HUES48 (cell line): ENCODE results near the gene ANKMY1.
A peak's percentile ranks its signal among the peaks of the same experiment; 100 is the strongest.

Experiments
- H3K27ac ChIP-seq: one replicate; pipeline ENCODE4 v1.7.0; 2013; ENCODE audit warnings: low read depth, low read length, inconsistent platforms
- H3K27me3 ChIP-seq: 2 replicates; pipeline ENCODE4 v1.6.1; 2013; ENCODE audit warnings: mild to moderate bottlenecking, low read length; ENCODE audit not compliant: control insufficient read depth, insufficient read depth
- H3K36me3 ChIP-seq: 2 replicates; pipeline ENCODE4 v1.6.1; 2013; ENCODE audit warnings: low read length; ENCODE audit not compliant: control insufficient read depth, insufficient read depth
- H3K4me1 ChIP-seq: 2 replicates; pipeline ENCODE4 v1.6.1; 2013; ENCODE audit warnings: mild to moderate bottlenecking, low read length; ENCODE audit not compliant: control insufficient read depth, insufficient read depth
- H3K4me3 ChIP-seq: 2 replicates; pipeline ENCODE4 v1.5.1; 2013; ENCODE audit warnings: mild to moderate bottlenecking, low read depth, low read length
- H3K9ac ChIP-seq: 2 replicates; pipeline ENCODE4 v1.6.1; 2013; ENCODE audit warnings: mild to moderate bottlenecking, low read depth, low read length, moderate library complexity
- H3K9me3 ChIP-seq: 2 replicates; pipeline ENCODE4 v1.6.1; 2013; ENCODE audit warnings: low read length; ENCODE audit not compliant: control insufficient read depth, insufficient read depth

Gene ANKMY1

DNA sequence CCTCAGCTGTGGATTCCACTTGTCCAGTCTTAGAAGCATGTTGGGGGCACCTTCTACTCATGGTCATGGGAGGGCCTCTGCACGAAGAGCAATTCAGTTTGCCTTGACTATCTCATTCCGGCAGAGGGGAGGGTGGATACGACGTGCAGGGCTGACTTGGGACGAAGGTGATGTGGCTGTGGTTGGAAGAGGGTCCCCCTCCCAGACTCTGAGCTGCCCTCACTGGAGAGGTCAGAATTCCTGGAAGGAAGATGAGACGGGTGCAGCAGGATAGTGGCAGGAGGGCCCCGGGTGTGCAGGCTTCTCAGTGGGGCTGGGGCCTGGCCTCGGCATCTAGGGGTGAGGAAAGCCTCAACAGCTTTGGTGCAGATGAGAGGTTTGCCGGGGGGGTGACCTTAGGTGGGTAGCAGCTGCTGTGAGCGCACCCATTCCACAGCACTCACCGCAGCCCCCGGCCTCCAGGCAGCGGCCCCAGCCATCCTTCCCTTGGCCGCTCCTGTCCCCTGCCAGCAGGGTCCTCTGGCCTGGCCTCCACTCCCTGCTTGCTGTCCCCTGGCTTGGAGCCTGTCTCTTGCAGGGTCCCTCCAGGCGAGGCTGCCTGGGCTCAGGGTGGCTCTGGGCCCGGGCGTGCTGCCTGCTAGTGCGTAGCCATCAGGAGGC, 13.7 kb upstream of the ANKMY1 start:
- no peaks in the 10 kb centered on the region for H3K9me3 ChIP-seq
- H3K27me3 ChIP-seq, result peaks cover 31% of the 10 kb centered on the region
- no peak overlapping the region for H3K4me3 ChIP-seq
- H3K9ac ChIP-seq, result no peak overlapping the region
- no peaks in the 10 kb centered on the region for H3K36me3 ChIP-seq
- no peak overlapping the region for H3K27ac ChIP-seq
- H3K4me1 ChIP-seq, result no peaks in the 10 kb centered on the region; the same call in 1 of the 2 replicates

DNA sequence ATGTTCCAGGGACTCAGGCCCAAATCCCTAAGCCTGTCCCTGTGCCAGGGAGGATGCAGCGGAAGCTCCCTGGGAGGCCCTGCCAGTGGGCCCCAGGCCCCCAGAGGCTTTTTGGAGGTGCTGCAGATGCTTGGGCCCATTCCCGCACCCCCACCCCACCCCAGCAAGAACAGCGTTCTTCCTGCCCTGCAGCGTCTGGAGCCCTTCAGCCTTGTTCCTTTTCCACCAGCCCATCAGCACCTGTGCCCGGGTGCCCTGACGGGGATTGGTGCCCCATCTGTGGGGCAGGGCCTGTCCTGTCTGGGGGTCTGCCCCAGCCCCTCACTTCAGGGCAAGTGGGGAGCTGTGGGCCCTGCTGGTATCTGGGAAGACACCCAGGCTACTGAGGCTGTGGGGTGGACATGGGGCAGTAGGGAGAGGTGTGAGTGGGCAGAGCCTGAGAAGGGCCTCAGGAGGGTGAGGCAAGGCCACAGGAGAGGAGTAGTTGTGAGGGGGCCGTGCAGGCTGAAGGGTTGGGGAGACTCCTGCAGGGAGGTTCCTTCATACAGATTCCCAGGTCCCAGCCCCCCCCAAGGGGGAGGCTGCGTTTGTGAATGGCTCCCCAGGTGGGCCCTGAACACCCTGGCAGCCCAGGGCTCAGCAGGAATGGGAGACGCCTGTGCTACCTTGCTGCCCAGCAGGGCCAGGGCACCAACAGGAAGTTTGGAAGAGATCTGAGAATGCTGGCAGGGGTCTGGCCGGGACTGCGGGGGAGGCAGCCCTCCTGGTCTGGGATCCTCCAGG, 12.9 kb upstream of the ANKMY1 start:
- H3K4me3 ChIP-seq, result no peak overlapping the region
- H3K27ac ChIP-seq, result no peak overlapping the region
- peaks cover 5% of the 10 kb centered on the region for H3K4me1 ChIP-seq
- H3K36me3 ChIP-seq, result no peaks in the 10 kb centered on the region
- H3K9ac ChIP-seq, result no peak overlapping the region
- no peaks in the 10 kb centered on the region for H3K9me3 ChIP-seq
- peaks cover 31% of the 10 kb centered on the region for H3K27me3 ChIP-seq

DNA sequence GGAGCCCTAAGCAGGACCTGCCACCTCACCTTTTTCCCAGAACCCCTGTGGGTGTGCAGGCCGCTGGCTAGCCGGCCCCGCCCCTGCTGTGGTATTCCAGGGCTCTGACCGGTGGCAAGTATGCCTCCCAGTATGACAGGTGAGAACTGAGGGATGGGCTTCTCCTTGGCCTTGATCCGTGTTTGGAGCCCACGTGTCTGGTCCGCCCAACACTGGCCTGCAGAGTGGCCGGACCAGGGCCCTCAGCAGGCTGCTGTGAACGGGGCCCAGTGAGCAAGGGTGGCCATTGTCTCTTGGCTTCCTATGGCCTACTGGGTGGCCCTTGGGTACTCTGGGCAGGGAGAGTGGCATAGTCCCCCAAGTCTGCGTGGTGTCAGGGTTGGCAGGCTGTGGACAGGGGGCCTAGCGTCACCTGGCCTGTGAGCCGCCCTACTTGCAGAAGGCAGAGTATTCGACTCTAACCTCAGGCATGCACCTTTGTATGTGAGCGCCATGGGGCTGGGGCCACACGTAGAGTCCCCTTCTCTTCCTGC, 12.3 kb upstream of the ANKMY1 start:
- Histone ChIP-seq H3K4me1 (peaks cover 6% of the 10 kb centered on the region), H3K9ac (no peak overlapping the region), H3K27me3 (peaks cover 31% of the 10 kb centered on the region), H3K4me3 (no peak overlapping the region), H3K36me3 (no peaks in the 10 kb centered on the region), H3K27ac (no peak overlapping the region), H3K9me3 (no peaks in the 10 kb centered on the region)

- Histone ChIP-seq H3K9ac (no peak overlapping the region), H3K27me3 (peaks cover 31% of the 10 kb centered on the region), H3K27ac (no peak overlapping the region), H3K9me3 (no peaks in the 10 kb centered on the region), H3K4me1 (peaks cover 6% of the 10 kb centered on the region), H3K36me3 (no peaks in the 10 kb centered on the region), H3K4me3 (peak overlapping the region; percentile 62; the same call in 1 of the 2 replicates)
These were observed 11.8 kb upstream of the ANKMY1 start for GRCh38 chr2:240569523-240569997.

- H3K36me3 ChIP-seq, result no peaks in the 10 kb centered on the region
- H3K4me1 ChIP-seq, result peaks cover 6% of the 10 kb centered on the region
- H3K4me3 ChIP-seq, result peak overlapping the region; percentile 62
- no peak overlapping the region for H3K27ac ChIP-seq
- peaks cover 31% of the 10 kb centered on the region for H3K27me3 ChIP-seq
- no peak overlapping the region; the same call in 1 of the 2 replicates for H3K9ac ChIP-seq
- H3K9me3 ChIP-seq, result no peaks in the 10 kb centered on the region
These were observed 11.1 kb upstream of the ANKMY1 start for GRCh38 chr2:240568678-240569522.

GRCh38 chr2:240567872-240568677, 10.3 kb upstream of the ANKMY1 start, which contains the start of gene RNPEPL1:
RNPEPL1 (plus strand) TSS chr2:240568484; CDS start chr2:240568587, 103 bp downstream.
- Histone ChIP-seq H3K4me1 (peaks cover 6% of the 10 kb centered on the region), H3K9ac (no peak within 1 kb of the TSS; the same call in 1 of the 2 replicates), H3K36me3 (no peaks in the 10 kb centered on the region), H3K4me3 (peak within 1 kb of the TSS; percentile 62), H3K27me3 (peaks cover 31% of the 10 kb centered on the region), H3K9me3 (no peaks in the 10 kb centered on the region), H3K27ac (no peak within 1 kb of the TSS)

DNA sequence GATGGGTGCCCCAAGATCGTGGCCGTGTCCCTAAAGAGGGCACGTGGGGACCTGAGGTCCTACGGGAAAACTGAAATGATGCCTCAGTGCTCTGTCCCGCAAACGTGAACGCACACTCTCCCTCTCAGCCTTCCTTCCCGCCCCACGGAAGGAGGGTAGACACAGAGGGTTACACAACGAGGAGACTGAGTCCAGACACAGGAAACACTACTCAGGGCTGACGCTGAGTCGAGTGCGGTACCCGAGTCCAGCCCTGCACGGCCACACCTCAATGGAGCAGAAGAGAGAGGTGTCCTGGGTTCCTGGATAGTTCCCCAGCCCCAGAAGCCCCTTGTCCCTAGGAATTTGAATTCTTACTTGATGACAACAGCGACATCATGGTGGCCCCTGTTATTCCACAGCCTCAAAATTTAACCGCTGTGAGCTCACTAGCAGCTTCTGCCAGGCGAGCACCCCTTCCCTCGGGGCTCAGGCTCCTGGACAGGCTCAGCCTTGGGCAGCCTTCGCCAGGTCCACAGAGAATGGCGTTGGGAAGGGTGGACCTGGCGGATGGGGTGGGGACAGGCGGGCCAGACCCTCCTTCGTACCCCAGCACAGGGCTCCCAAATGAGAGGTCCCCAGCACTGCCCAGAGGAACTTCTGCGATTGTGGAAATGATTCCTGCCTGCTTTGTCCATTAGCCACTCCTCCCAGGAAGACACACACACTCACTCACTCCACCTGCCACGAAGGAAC, 9.5 kb upstream of the ANKMY1 start:
- no peak overlapping the region for H3K9ac ChIP-seq
- H3K9me3 ChIP-seq, result no peaks in the 10 kb centered on the region
- H3K27me3 ChIP-seq, result peaks cover 31% of the 10 kb centered on the region
- no peak overlapping the region for H3K27ac ChIP-seq
- H3K4me3 ChIP-seq, result peak overlapping the region; percentile 60
- H3K4me1 ChIP-seq, result peaks cover 6% of the 10 kb centered on the region
- no peaks in the 10 kb centered on the region for H3K36me3 ChIP-seq

- Histone ChIP-seq H3K9me3 (no peaks in the 10 kb centered on the region), H3K27ac (no peak overlapping the region), H3K9ac (no peak overlapping the region), H3K4me3 (peak overlapping the region; percentile 23; the same call in 1 of the 2 replicates), H3K27me3 (peaks cover 31% of the 10 kb centered on the region), H3K36me3 (no peaks in the 10 kb centered on the region), H3K4me1 (peaks cover 9% of the 10 kb centered on the region)
These were observed 8.7 kb upstream of the ANKMY1 start for GRCh38 chr2:240566203-240567136.
